SK-N-SH (cell line): ENCODE results near the gene KRTAP2-3.

Experiments
- EZH2phosphoT487 ChIP-seq: fragments of 200-600 bp; sonication (generic); IDR thresholded peaks from 2 replicates; pipeline ENCODE4 v1.6.1; 2017; ENCODE audit warnings: low read depth, mixed run types, mild to moderate bottlenecking, antibody characterized with exemption, moderate library complexity, borderline replicate concordance
- GABPA ChIP-seq: IDR thresholded peaks from 2 replicates; pipeline ENCODE4 v1.4.0; 2012; ENCODE audit warnings: low read depth, mild to moderate bottlenecking
- JUND ChIP-seq: IDR thresholded peaks from 2 replicates; pipeline ENCODE4 v1.4.0; 2012
- POLR2AphosphoS5 ChIP-seq: IDR thresholded peaks from 2 replicates; pipeline ENCODE4 v1.6.1; 2012; ENCODE audit warnings: low read depth, low read length
- RAD21 ChIP-seq: IDR thresholded peaks from 2 replicates; pipeline ENCODE4 v1.6.1; 2012; ENCODE audit warnings: mild to moderate bottlenecking, low read length
- SIN3A ChIP-seq: IDR thresholded peaks from 2 replicates; pipeline ENCODE4 v1.6.1; 2012; ENCODE audit warnings: low read depth, mild to moderate bottlenecking, low read length, moderate library complexity, borderline replicate concordance
- SMC3 ChIP-seq: IDR thresholded peaks from 2 replicates; pipeline ENCODE4 v1.6.1; 2012; ENCODE audit warnings: low read depth, low read length, improper control_type of control experiment
- TEAD4 ChIP-seq: IDR thresholded peaks from 2 replicates; pipeline ENCODE4 v1.4.0; 2012; ENCODE audit warnings: mild to moderate bottlenecking, borderline replicate concordance; ENCODE audit not compliant: insufficient read depth
- YY1 ChIP-seq: IDR thresholded peaks from 2 replicates; pipeline ENCODE4 v1.4.0; 2012; ENCODE audit warnings: low read depth, mild to moderate bottlenecking
- TF ChIP-seq, protein P1 (sequence below): fragments of 200-600 bp; sonication (generic); IDR thresholded peaks from 2 replicates; pipeline ENCODE4 v1.6.1; 2017; ENCODE audit warnings: antibody characterized with exemption, mild to moderate bottlenecking, moderate library complexity
- TF ChIP-seq, protein P2 (sequence below): IDR thresholded peaks from 2 replicates; pipeline ENCODE4 v1.4.0; 2012; ENCODE audit warnings: low read depth, borderline replicate concordance

DNA sequence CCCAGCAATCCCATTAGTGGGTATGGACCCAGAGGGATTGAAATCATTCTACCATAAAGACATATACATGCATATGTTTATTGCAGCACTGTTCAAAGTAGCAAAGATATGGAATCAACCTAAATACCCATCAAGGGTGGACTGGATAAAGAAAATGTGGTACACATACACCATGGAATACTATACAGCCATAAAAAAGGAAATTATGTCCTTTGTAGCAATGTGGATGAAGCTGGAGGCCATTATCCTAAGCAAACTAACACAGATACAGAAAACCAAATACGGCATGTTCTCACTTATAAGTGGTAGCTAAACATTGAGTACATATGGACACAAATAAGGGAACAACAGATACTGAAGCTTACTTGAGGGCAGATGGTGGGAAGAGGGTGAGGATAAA is 2.4 kb downstream of the KRTAP2-3 start:
- TF ChIP-seq, protein P1, sequence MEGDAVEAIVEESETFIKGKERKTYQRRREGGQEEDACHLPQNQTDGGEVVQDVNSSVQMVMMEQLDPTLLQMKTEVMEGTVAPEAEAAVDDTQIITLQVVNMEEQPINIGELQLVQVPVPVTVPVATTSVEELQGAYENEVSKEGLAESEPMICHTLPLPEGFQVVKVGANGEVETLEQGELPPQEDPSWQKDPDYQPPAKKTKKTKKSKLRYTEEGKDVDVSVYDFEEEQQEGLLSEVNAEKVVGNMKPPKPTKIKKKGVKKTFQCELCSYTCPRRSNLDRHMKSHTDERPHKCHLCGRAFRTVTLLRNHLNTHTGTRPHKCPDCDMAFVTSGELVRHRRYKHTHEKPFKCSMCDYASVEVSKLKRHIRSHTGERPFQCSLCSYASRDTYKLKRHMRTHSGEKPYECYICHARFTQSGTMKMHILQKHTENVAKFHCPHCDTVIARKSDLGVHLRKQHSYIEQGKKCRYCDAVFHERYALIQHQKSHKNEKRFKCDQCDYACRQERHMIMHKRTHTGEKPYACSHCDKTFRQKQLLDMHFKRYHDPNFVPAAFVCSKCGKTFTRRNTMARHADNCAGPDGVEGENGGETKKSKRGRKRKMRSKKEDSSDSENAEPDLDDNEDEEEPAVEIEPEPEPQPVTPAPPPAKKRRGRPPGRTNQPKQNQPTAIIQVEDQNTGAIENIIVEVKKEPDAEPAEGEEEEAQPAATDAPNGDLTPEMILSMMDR = no peak
- TF ChIP-seq, protein P2, sequence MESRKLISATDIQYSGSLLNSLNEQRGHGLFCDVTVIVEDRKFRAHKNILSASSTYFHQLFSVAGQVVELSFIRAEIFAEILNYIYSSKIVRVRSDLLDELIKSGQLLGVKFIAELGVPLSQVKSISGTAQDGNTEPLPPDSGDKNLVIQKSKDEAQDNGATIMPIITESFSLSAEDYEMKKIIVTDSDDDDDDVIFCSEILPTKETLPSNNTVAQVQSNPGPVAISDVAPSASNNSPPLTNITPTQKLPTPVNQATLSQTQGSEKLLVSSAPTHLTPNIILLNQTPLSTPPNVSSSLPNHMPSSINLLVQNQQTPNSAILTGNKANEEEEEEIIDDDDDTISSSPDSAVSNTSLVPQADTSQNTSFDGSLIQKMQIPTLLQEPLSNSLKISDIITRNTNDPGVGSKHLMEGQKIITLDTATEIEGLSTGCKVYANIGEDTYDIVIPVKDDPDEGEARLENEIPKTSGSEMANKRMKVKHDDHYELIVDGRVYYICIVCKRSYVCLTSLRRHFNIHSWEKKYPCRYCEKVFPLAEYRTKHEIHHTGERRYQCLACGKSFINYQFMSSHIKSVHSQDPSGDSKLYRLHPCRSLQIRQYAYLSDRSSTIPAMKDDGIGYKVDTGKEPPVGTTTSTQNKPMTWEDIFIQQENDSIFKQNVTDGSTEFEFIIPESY = no peak
- TF ChIP-seq POLR2AphosphoS5 (no peak), GABPA (no peak), SIN3A (no peak), TEAD4 (no peak), EZH2phosphoT487 (no peak), YY1 (no peak), RAD21 (no peak), JUND (no peak), SMC3 (no peak)
